GM10847 (cell line): ENCODE results near the gene B3GNT3.

ENCODE experiments used
- POLR2A ChIP-seq: IDR thresholded peaks from 2 replicates; pipeline ENCODE4 v1.6.1; 2011; ENCODE audit not compliant: insufficient read length; ENCODE audit errors: extremely low read depth

Gene B3GNT3

GRCh38 chr19:17780781-17781180 lies 14.2 kb upstream of the B3GNT3 start:
- no peak for TF ChIP-seq POLR2A

DNA sequence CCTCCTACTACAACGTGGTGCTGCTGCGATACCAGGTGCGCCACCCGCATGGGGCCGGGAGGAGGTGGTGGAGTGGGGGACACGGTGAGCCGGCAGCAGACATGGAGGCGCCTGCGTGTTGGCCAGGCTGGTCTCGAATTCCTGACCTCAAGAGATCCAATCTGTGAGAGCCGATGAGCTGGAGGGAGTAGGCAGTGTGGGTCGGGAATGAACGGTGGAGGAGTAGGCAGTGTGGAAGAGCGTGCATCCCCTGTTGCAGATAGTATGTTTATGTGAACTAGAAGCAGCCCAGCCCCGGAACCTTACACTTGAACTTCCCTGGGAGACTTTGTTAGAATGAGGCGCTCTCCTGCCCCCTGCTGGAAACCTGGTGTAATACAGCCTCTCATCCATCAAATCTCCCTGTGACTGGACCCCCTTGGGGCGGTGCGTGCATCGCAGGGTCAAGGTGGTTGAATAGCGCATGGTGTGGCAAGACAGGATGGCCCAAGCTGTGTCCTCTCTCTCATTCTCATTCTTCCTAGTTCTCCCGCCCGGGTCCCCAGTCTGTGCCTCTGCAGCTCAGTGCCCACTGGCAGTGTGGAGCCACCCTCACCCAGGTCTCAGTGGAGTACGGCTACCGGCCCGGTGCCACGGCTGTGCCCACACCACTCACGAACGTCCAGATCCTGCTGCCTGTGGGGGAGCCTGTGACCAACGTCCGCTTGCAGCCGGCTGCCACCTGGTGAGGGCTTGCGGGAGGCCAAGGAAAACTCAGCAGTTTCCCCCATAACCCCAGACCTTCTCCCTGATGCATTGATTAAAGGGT lies 10.5 kb upstream of the B3GNT3 start:
- no peak for TF ChIP-seq POLR2A

DNA sequence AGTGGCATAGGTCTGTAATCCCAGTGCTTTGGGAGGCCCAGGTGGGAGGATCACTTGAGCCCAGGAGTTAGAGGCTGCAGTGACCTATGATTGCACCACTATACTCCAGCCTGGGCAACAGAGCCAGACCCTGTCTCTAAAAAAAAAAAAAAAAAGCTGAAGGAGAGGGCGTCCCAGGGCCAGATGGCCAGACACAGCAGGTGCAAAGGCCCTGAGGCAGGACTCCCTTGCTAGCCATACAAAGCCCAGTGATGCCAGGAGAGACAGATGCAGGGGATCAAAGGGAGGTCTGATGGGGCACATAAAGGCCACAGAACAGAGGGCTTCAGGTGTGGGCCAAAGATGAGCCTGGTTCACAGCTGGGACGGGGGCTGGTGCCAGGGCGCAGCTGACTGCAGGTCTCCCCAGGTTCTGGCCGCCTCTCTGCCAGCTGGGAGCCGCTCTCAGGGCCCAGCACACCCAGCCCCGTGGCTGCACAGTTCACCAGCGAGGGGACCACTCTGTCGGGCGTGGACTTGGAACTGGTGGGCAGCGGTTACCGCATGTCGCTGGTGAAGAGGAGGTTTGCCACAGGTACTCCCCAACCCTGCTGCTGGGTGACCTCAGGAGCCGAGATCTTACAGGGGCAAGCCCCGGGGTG lies 7.5 kb upstream of the B3GNT3 start:
- TF ChIP-seq POLR2A: no peak

DNA sequence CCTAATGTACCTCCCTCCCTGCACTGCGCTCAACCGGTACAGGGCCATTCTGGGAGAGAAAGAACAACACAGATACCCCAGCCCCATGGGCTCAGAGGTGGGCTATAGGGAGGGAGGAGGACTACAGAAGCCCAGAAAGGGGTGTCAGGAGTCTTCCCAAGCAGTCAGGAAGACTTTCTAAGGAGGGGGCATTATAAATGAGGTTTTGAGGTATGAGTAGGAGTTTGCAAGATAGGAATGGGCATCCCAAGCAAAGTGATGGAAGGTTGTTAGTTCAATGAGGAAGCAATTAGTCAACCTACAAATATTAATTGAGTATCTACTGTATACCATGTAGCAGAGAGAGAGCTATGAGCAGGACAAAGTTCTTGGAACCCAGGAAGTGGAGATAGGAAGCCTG lies 6.3 kb upstream of the B3GNT3 start:
- TF ChIP-seq POLR2A: no peak

DNA sequence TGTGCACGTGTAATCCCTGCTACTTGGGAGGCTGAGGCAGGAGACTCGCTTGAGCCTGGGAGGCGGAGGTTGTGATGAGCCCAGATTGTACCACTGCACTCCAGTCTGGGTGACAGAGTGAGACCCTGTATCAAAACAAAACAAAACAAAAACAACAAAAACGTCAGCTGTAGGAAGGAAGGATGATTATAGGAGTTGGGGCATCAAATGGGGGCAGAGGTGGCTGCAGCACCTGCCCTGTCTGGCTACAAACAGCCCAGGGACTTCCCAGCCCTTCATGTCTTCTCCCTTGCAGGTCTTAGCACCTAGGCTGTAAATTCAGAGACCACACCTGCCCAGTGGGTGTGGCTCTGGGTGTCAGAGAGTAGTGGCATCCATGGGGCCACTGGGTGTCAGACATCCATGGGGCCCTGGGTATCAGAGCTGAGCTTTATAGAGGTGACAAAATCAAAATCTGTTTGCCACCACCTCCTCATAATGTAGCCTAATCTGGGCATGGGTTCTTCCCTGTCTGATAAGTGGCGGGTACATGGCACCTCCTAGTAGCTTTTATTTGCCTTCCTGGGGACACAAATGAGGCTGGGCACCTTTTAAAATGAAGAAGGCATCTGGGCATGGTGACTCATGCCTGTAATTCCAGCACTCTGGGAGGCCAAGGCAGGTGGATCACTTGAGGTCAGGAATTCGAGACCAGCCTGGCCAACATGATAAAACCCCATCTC lies 4.7 kb upstream of the B3GNT3 start:
- no peak for TF ChIP-seq POLR2A

DNA sequence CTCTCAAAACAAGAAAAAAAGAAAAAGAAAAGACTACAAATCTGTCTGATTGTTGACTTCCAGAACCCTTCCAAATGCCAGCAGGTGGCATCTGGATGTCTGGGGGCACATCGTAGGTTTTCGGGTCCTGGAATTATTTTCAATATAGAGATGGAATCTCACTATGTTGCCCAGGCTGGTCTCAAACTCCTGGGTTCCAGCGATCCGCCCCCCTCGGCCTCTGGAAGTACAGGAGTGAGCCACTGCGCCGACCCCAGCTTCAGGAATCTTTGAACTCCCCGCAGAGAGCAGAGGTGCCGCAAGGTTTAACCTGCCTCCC lies 567 bp upstream of the B3GNT3 start:
- TF ChIP-seq POLR2A: no peak

GRCh38 chr19:17795495-17795856 lies 538 bp downstream of the B3GNT3 start:
- no peak for TF ChIP-seq POLR2A

DNA sequence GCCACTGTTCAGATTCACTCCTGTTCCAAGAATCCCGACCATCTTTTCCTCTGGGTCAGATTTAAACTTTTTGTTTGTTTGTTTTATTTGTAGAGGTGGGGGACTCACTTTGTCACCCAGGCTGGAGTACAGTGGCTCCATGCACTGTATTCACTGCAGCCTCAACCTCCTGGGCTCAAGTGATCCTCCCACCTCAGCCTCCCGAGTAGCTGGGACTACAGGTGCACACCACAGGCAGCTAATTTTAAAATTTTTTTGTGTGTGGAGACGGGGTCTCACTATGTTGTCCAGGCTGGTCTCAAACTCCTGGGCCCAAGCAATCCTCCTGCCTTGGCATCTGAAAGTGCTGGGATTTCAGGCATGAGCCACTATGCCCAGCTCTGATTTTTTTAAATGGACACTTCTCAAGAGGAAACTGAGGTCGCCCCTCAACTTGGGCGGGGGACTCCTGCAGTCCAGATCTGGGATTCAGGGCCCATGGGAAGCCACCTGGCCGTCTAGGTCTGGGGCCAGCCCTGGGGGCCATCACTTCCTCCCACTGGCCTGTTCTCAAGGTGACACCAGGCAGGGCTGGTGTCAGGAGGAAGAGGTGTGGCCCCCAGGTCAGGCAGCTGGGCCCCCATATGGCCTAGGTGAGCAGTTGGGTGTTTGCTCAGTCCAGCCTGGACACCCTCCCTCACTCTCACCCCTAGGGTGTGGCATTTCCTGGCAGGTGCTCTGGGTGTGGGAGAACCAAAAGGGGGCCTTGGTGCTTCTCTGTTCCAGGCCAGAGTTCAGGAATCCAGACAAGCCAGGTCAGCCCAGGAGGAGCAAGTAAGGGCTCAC lies 1.3 kb downstream of the B3GNT3 start:
- no peak for TF ChIP-seq POLR2A

DNA sequence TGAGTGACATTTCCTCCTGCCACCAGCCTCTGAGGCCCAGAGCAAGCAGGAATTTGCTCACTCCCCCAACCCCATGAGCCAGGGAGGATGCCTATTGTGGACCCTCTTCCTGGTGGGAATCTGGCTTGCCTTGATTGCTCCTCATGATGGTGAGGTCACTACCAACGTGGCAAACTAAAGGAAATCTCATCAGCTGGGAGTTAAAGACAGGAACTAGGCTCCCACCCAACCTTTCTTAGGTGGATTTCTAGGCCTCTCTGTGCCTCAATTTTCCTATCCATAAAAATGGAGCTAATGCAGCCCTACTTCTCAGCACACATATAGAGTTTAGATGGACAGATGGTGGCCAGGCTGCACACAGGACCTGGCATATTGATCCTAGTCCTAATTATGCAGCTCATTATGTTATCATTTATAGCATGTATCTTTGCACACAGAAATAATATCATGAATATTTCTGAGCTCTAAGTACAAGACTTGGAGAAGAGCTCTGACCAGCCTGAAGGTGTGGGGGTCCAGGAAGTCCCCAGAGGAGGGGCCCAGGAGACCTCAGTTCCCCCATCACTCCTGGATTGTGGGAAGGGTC lies 2.0 kb downstream of the B3GNT3 start:
- no peak for TF ChIP-seq POLR2A

- TF ChIP-seq POLR2A: no peak
These were observed 2.7 kb downstream of the B3GNT3 start for GRCh38 chr19:17797424-17798201.

DNA sequence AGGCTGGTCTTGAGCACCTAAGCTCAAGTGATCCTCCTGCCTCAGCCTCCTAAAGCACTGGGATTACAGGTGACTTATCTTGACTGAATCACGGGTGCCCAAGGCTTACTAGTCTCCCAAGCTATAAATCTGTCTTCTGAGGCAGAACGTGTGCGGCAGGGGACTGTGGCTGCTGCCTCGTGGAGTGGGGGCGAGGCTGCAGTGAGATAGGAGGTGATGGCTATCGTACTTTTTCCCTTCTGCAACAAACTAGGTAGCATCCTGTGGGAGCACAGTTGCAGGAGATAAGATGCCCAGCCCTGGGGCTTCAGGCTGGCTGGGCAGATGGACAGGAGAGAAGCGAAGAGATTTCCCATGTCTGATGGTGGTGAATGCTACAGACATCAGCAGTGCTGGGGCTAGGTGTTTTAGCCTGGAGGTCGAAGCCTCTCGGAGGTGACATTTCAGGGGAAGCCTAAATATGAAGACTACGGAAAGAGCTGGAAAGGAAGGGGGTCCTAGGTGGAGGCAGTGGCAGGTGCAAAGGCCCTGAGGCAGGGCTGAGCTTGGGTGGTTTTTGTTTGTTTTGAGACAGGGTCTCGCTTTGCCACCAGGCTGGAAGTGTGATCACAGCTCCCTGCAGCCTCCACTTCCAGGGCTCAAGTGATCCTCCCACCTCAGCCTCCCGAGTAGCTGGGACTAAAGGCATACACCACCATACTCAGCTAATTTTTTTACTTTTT lies 7.4 kb downstream of the B3GNT3 start:
- no peak for TF ChIP-seq POLR2A

DNA sequence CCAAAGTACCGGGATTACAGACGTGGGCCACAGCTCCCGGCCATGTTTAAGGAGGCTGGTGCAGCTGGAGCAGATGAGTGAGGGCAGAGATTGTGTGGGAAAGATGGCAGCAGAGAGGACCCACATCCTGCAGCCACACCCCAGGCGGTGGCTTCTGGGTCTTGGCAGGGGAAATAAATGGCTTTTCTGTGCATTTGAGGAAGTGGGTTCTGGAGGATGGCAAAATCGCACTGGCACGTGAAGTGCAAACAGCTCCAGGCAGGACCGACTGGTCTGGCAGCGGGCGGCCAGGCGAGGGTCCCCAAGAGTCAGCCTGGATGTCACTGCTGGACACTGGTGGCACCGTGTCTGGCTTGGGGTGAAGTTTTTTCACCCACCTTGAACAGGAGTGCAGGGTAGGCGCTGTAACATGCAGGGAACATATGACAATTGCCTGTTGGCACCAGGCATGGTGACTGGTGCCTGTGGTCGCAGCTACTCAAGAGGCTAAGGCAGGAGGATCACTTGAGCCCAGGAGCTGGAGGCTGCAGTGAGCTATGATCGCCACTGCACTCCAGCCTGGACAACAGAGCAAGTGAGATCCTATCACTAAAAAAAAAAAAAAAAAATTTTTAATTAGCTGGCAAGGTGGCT lies 8.4 kb downstream of the B3GNT3 start:
- no peak for TF ChIP-seq POLR2A

DNA sequence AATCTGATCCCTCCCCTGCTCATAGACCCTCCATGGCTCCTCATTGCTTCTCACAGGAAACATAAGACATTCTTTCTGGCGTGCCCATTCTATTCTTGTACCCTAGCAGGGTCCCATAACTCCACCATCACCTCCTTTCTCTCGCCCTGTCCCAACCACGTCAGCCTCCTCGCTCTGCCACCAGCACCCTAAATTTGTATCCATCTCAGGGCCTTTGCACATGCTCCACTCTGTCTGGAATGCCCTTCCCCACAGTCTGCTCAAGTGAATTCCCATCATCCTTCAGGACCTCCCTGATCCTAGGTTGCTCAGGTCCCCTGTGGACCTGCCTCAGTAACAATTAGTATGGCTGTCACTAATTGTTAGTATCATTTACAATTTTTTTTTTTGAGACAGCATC lies 10.5 kb downstream of the B3GNT3 start:
- no peak for TF ChIP-seq POLR2A

- TF ChIP-seq POLR2A: no peak
These were observed 12.0 kb downstream of the B3GNT3 start for GRCh38 chr19:17806945-17807344.
